HepG2 (cell line): Measurements from ENCODE around the gene CDT1. TPM values are rescaled to one million over a fixed set of nuclear protein-coding genes. Genes with fewer than 3 reads are reported as not detected.

Experiments
- CBX5 ChIP-seq: sonication (generic); formaldehyde crosslinking; IDR thresholded peaks from 2 replicates; pipeline ENCODE4 v1.4.0; 2020; ENCODE audit warnings: missing genetic modification reagents, borderline replicate concordance
- JUNB ChIP-seq: sonication (generic); formaldehyde crosslinking; IDR thresholded peaks from 2 replicates; pipeline ENCODE4 v1.8.0; 2022; ENCODE audit warnings: missing genetic modification reagents, mild to moderate bottlenecking, borderline replicate concordance
- MXD4 ChIP-seq: IDR thresholded peaks from 2 replicates; pipeline ENCODE4 v1.6.1; 2016; ENCODE audit warnings: mild to moderate bottlenecking, missing biosample characterization, missing genetic modification reagents
- SALL1 ChIP-seq: sonication (generic); formaldehyde crosslinking; IDR thresholded peaks from 2 replicates; pipeline ENCODE4 v1.8.0; 2022; ENCODE audit warnings: mild to moderate bottlenecking, missing genetic modification reagents
- U2AF2 ChIP-seq: fragments of 200-400 bp; formaldehyde crosslinking; IDR thresholded peaks from 2 replicates; pipeline ENCODE4 v1.6.1; 2017; ENCODE audit warnings: low read depth, mild to moderate bottlenecking, low read length
- ZNF138 ChIP-seq: sonication (generic); formaldehyde crosslinking; IDR thresholded peaks from 2 replicates; pipeline ENCODE4 v1.5.0; 2020; ENCODE audit warnings: mild to moderate bottlenecking, low read depth, missing genetic modification reagents
- ZNF274 ChIP-seq: sonication (generic); formaldehyde crosslinking; IDR thresholded peaks from 2 replicates; pipeline ENCODE4 v1.5.1; 2020; ENCODE audit warnings: mild to moderate bottlenecking, missing genetic modification reagents
- ZNF350 ChIP-seq: sonication (generic); formaldehyde crosslinking; IDR thresholded peaks from 2 replicates; pipeline ENCODE4 v1.4.0; 2020; ENCODE audit warnings: mild to moderate bottlenecking, low read depth, missing genetic modification reagents, borderline replicate concordance
- ZNF367 ChIP-seq: sonication (generic); formaldehyde crosslinking; IDR thresholded peaks from 2 replicates; pipeline ENCODE4 v1.4.0; 2020; ENCODE audit warnings: missing genetic modification reagents, borderline replicate concordance
- ZNF446 ChIP-seq: sonication (generic); formaldehyde crosslinking; IDR thresholded peaks from 2 replicates; pipeline ENCODE4 v1.5.0; 2020; ENCODE audit warnings: mild to moderate bottlenecking, missing genetic modification reagents
- ZNF747 ChIP-seq: sonication (generic); formaldehyde crosslinking; IDR thresholded peaks from 2 replicates; pipeline ENCODE4 v1.8.1; 2023; ENCODE audit warnings: missing genetic modification reagents, mild to moderate bottlenecking, borderline replicate concordance
- polyA plus RNA-seq, 8 experiments: library from polyadenylated mRNA; depleted of rRNA in 3 of 8; stranded (reverse) in 7 of 8; unstranded in 1 of 8; fragments of >200 nt; fragmentation: Illumina TruSeq in 4 of 8; extraction: Trizol in 4 of 8; gene quantifications; 2 replicates each; pipeline versions ENCODE4 v1.2.1 to v1.2.3, GENCODE V29; 2011 to 2016; ENCODE audit warnings: low read depth in 4 of 8, missing spikeins in 1 of 8, mixed read lengths in 1 of 8; ENCODE audit not compliant: insufficient read depth in 1 of 8
- total RNA-seq, 5 experiments: library from RNA; depleted of rRNA; stranded (reverse); fragments of >200 nt; fragmentation: Illumina TruSeq; extraction: Trizol; gene quantifications; 2 replicates each; pipeline ENCODE4 v1.2.3, GENCODE V29; 2016; ENCODE audit warnings: low read depth in 1 of 5
- TF ChIP-seq, protein P1 (sequence below): sonication (generic); formaldehyde crosslinking; IDR thresholded peaks from 2 replicates; pipeline ENCODE4 v1.5.1; 2020; ENCODE audit warnings: missing genetic modification reagents, mild to moderate bottlenecking, borderline replicate concordance
- TF ChIP-seq, protein P2 (sequence below): sonication (generic); formaldehyde crosslinking; IDR thresholded peaks from 2 replicates; pipeline ENCODE4 v1.5.0; 2020; ENCODE audit warnings: missing genetic modification reagents
- TF ChIP-seq, protein P3 (sequence below): sonication (generic); formaldehyde crosslinking; IDR thresholded peaks from 2 replicates; pipeline ENCODE4 v1.4.0; 2020; ENCODE audit warnings: missing genetic modification reagents, borderline replicate concordance
- TF ChIP-seq, protein P4 (sequence below): sonication (generic); formaldehyde crosslinking; IDR thresholded peaks from 2 replicates; pipeline ENCODE4 v1.5.1; 2020; ENCODE audit warnings: missing genetic modification reagents, mild to moderate bottlenecking, borderline replicate concordance
- TF ChIP-seq, protein P5 (sequence below): sonication (generic); formaldehyde crosslinking; IDR thresholded peaks from 2 replicates; pipeline ENCODE4 v1.8.0; 2022; ENCODE audit warnings: missing genetic modification reagents, mild to moderate bottlenecking, moderate library complexity, borderline replicate concordance
- TF ChIP-seq, protein P6 (sequence below): sonication (generic); formaldehyde crosslinking; IDR thresholded peaks from 2 replicates; pipeline ENCODE4 v1.5.0; 2020; ENCODE audit warnings: mild to moderate bottlenecking, missing genetic modification reagents

CDT1 gene
- total and polyA plus RNA-seq, 2 of the 13 experiments (the other 11 are each of a cell fraction or from before 2014, with no cell fraction given): 23.1 to 23.8 TPM

DNA sequence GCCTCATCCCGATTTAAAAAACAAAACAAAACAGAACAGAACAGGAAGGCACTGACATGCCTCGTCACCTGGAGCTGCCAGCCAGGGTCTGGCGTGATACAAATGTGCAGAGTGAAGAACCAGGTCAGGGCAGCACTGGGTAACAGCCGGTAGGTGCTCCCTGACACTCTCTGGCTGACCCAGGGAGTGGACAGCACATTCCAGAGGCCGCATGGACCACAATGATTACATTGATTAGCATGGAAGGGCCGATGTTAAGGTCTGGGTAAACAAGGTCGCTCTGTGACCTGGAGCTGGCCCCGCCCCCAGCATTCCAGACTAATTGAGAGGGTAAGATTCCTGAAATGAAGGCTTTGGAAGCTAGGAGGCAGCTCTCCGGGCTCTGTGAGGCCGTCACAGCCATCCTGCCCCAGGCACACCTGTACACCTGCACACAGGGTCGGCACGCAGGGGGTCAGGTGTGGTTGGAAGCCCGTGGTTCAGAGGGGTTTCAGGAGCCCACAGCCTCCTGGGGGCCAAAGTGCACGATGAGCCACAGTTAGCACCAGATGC lies 40.0 kb upstream of the CDT1 start (continued):
- TF ChIP-seq, protein P1, sequence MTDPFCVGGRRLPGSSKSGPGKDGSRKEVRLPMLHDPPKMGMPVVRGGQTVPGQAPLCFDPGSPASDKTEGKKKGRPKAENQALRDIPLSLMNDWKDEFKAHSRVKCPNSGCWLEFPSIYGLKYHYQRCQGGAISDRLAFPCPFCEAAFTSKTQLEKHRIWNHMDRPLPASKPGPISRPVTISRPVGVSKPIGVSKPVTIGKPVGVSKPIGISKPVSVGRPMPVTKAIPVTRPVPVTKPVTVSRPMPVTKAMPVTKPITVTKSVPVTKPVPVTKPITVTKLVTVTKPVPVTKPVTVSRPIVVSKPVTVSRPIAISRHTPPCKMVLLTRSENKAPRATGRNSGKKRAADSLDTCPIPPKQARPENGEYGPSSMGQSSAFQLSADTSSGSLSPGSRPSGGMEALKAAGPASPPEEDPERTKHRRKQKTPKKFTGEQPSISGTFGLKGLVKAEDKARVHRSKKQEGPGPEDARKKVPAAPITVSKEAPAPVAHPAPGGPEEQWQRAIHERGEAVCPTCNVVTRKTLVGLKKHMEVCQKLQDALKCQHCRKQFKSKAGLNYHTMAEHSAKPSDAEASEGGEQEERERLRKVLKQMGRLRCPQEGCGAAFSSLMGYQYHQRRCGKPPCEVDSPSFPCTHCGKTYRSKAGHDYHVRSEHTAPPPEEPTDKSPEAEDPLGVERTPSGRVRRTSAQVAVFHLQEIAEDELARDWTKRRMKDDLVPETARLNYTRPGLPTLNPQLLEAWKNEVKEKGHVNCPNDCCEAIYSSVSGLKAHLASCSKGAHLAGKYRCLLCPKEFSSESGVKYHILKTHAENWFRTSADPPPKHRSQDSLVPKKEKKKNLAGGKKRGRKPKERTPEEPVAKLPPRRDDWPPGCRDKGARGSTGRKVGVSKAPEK (CRISPR knock-in tag): no peak
- TF ChIP-seq, protein P2, sequence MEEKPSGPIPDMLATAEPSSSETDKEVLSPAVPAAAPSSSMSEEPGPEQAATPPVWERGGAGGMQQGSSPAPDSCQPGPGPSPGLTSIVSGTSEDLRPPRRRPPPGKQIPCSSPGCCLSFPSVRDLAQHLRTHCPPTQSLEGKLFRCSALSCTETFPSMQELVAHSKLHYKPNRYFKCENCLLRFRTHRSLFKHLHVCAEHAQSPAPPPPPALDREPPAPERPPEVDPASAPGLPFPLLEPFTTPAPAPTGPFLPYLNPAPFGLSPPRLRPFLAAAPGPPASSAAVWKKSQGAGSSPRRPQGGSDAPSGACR (CRISPR knock-in tag): no peak; the same call in 1 of the 2 replicates
- TF ChIP-seq U2AF2: no peak
- TF ChIP-seq, protein P3, sequence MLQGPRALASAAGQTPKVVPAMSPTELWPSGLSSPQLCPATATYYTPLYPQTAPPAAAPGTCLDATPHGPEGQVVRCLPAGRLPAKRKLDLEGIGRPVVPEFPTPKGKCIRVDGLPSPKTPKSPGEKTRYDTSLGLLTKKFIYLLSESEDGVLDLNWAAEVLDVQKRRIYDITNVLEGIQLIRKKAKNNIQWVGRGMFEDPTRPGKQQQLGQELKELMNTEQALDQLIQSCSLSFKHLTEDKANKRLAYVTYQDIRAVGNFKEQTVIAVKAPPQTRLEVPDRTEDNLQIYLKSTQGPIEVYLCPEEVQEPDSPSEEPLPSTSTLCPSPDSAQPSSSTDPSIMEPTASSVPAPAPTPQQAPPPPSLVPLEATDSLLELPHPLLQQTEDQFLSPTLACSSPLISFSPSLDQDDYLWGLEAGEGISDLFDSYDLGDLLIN: no peak
- TF ChIP-seq CBX5 (CRISPR knock-in tag): peak; percentile 96
- peak; percentile 62; the same call in 1 of the 2 replicates for TF ChIP-seq ZNF138 (CRISPR knock-in tag)
- peak; percentile 41; the same call in 1 of the 2 replicates for TF ChIP-seq ZNF747 (CRISPR knock-in tag)
- TF ChIP-seq ZNF274: no peak
- TF ChIP-seq ZNF350 (CRISPR knock-in tag): 0 out of 2 replicates have a peak, but pooled peaks have one; percentile 44
- TF ChIP-seq ZNF446: no peak
- no peak for TF ChIP-seq ZNF367 (CRISPR knock-in tag)
- TF ChIP-seq, protein P4, sequence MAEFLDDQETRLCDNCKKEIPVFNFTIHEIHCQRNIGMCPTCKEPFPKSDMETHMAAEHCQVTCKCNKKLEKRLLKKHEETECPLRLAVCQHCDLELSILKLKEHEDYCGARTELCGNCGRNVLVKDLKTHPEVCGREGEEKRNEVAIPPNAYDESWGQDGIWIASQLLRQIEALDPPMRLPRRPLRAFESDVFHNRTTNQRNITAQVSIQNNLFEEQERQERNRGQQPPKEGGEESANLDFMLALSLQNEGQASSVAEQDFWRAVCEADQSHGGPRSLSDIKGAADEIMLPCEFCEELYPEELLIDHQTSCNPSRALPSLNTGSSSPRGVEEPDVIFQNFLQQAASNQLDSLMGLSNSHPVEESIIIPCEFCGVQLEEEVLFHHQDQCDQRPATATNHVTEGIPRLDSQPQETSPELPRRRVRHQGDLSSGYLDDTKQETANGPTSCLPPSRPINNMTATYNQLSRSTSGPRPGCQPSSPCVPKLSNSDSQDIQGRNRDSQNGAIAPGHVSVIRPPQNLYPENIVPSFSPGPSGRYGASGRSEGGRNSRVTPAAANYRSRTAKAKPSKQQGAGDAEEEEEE (CRISPR knock-in tag): no peak; the same call in 1 of the 2 replicates
- TF ChIP-seq, protein P5, sequence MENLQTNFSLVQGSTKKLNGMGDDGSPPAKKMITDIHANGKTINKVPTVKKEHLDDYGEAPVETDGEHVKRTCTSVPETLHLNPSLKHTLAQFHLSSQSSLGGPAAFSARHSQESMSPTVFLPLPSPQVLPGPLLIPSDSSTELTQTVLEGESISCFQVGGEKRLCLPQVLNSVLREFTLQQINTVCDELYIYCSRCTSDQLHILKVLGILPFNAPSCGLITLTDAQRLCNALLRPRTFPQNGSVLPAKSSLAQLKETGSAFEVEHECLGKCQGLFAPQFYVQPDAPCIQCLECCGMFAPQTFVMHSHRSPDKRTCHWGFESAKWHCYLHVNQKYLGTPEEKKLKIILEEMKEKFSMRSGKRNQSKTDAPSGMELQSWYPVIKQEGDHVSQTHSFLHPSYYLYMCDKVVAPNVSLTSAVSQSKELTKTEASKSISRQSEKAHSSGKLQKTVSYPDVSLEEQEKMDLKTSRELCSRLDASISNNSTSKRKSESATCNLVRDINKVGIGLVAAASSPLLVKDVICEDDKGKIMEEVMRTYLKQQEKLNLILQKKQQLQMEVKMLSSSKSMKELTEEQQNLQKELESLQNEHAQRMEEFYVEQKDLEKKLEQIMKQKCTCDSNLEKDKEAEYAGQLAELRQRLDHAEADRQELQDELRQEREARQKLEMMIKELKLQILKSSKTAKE (CRISPR knock-in tag): peak; percentile 96
- TF ChIP-seq JUNB: no peak
- TF ChIP-seq SALL1 (CRISPR knock-in tag): peak; percentile 92
- TF ChIP-seq, protein P6, sequence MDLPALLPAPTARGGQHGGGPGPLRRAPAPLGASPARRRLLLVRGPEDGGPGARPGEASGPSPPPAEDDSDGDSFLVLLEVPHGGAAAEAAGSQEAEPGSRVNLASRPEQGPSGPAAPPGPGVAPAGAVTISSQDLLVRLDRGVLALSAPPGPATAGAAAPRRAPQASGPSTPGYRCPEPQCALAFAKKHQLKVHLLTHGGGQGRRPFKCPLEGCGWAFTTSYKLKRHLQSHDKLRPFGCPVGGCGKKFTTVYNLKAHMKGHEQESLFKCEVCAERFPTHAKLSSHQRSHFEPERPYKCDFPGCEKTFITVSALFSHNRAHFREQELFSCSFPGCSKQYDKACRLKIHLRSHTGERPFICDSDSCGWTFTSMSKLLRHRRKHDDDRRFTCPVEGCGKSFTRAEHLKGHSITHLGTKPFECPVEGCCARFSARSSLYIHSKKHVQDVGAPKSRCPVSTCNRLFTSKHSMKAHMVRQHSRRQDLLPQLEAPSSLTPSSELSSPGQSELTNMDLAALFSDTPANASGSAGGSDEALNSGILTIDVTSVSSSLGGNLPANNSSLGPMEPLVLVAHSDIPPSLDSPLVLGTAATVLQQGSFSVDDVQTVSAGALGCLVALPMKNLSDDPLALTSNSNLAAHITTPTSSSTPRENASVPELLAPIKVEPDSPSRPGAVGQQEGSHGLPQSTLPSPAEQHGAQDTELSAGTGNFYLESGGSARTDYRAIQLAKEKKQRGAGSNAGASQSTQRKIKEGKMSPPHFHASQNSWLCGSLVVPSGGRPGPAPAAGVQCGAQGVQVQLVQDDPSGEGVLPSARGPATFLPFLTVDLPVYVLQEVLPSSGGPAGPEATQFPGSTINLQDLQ (CRISPR knock-in tag): 0 out of 2 replicates have a peak, but pooled peaks have one; percentile 11
- peak; percentile 83 for TF ChIP-seq MXD4 (CRISPR knock-in tag)
